K562 treated with DMSO at 1 percent for 4 hours (cell line): ENCODE measurements around the gene OR4A5. TPM values are rescaled to one million over a fixed set of nuclear protein-coding genes. Genes with fewer than 3 reads are reported as not detected.

Experiments
- total RNA-seq: library from RNA; unstranded; fragments of 300-600 nt; gene quantifications from 2 replicates; pipeline ENCODE4 v1.2.3, GENCODE V29; 2022; ENCODE audit not compliant: insufficient read depth

OR4A5 gene
- total RNA-seq: not detected in 2 replicates

DNA sequence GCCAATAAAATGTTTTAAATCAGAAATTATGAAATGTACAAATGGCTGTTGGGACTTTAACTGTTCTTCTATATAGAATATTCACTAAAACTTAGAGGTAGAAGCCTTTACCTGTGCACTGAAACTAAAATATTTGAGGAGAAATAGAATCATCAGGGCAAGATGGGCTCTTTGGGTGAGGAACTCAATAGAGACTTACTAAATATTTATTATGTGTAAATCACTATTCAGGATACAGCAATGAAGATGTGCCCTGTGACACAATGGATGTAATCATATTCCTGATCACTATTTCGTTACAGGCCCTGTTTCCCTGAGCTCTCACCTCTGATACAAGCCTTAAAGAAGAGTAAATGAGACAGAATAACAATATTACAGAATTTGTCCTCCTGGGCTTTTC is at the start of gene OR4A5:
Gene OR4A5, plus strand, starts transcription at position 301 of the 400 bp plus-strand sequence. Its CDS starts 53 bp downstream, at position 354.

Other genes starting within 250 kb of the OR4A5 start
- gene OR4C46, start 102.8 kb upstream of the OR4A5 start, total RNA-seq: not detected in 2 replicates